Kidney (tissue), 14 donors: ENCODE data around the gene BHLHA15. TPM values are rescaled to one million over a fixed set of nuclear protein-coding genes. Genes with fewer than 3 reads are reported as not detected.

ENCODE experiments used
- DNase-seq, 5 donors: peaks; one replicate each; pipeline ENCODE4 v3.0.0-alpha.2; 2013 to 2020
- FAIRE-seq: peaks from 2 replicates; lab custom pipeline; 2012; peaks lifted over from hg19 to GRCh38; lab: Jason Lieb, UNC
- H3K27ac ChIP-seq, 2 donors: one replicate each; pipeline ENCODE4 v1.7.0; 2013; ENCODE audit warnings: low read depth in 2 of 2, low read length in 2 of 2, inconsistent platforms in 1 of 2
- H3K27me3 ChIP-seq: one replicate; pipeline ENCODE4 v1.7.1; 2013; ENCODE audit warnings: low read length, inconsistent platforms; ENCODE audit not compliant: control insufficient read depth, insufficient read depth
- H3K36me3 ChIP-seq, 3 donors: one replicate each; pipeline versions ENCODE4 v1.7.0 to v1.7.1; 2013; ENCODE audit warnings: low read length in 3 of 3, control low read depth in 1 of 3, inconsistent platforms in 1 of 3; ENCODE audit not compliant: insufficient read depth in 3 of 3, control insufficient read depth in 2 of 3
- H3K4me1 ChIP-seq, 3 donors: one replicate each; pipeline versions ENCODE4 v1.7.0 to v1.7.1; 2013; ENCODE audit warnings: low read length in 3 of 3, inconsistent platforms in 1 of 3, low read depth in 1 of 3; ENCODE audit not compliant: control insufficient read depth in 2 of 3, insufficient read depth in 2 of 3
- H3K4me3 ChIP-seq, 3 donors: one replicate each; pipeline versions ENCODE4 v1.7.0 to v1.8.1; 2013; ENCODE audit warnings: low read length in 3 of 3, control low read depth in 1 of 3, inconsistent platforms in 1 of 3
- H3K9ac ChIP-seq, 3 donors: one replicate each; pipeline versions ENCODE4 v1.7.0 to v1.7.1; 2013; ENCODE audit warnings: low read length in 3 of 3, control low read depth in 1 of 3, inconsistent platforms in 1 of 3
- H3K9me3 ChIP-seq, 3 donors: one replicate each; pipeline versions ENCODE4 v1.7.0 to v1.7.1; 2013; ENCODE audit warnings: low read length in 3 of 3, control low read depth in 1 of 3, inconsistent platforms in 1 of 3; ENCODE audit not compliant: control insufficient read depth in 2 of 3, insufficient read depth in 1 of 3
- CTCF ChIP-seq: IDR thresholded peaks from 3 replicates; pipeline ENCODE4 v1.5.1; 2012; ENCODE audit warnings: mild to moderate bottlenecking, moderate library complexity, borderline replicate concordance; ENCODE audit not compliant: insufficient read depth; ENCODE audit errors: extremely low read depth
- intact Hi-C: fragments of 100-400 bp; cut with DNase I; formaldehyde crosslinking; loops from one replicate; pipeline ENCODE4 v1.11.1; 2022
- polyA plus RNA-seq: library from polyadenylated mRNA; stranded (reverse); fragments of 350-450 nt; fragmentation: Illumina TruSeq; extraction: RNeasy Lipid Tissue Mini Kit (QIAGEN cat#74804); gene quantifications from one replicate; pipeline ENCODE4 v1.2.3, GENCODE V29; 2014; ENCODE audit warnings: low read depth, low replicate concordance; ENCODE audit not compliant: insufficient read depth
- total RNA-seq: library from RNA; stranded (reverse); fragmentation: NEBNext Ultra II Directional; extraction: Animal tissue kit (Norgen Biotek cat#: 25700); gene quantifications from one replicate; pipeline ENCODE4 v1.2.1, GENCODE V29; 2021
- donor health status: control.
- donor health status: control.
- donor health status: control.
- donor health status: control.
- donor health status: control.
- donor health status: DM: yes; HTN: yes; CAD: no.
- donor health status: Normal renal cell carcinoma (clear cell type).

BHLHA15 gene
- total and polyA plus RNA-seq, 2 donors from 2014 or later: 3.1 TPM; not detected in 1

DNA sequence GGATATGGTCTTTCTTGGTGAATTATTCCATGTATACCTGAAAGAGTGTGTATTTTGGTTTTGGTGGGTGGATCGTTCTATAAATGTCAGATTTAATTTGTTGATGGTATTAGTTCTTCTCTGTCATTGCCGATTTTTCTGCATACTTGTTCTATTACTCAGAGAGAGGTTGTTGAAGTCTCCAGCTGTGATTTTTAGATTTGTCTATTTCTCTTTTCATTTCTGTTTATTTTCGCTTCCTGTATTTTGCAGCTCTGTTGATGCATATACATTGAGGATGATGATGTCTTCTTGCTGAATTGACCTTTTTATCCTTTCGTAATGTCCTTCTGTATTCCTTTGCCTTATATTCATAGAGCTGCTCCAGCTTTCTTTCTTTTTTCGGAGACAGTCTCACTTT is 12.1 kb upstream of the BHLHA15 start:
- Histone ChIP-seq H3K36me3 (peaks cover 0 to 8% (median 2%) of the 10 kb centered on the region in 3 donors), H3K9me3 (no peaks in the 10 kb centered on the region), H3K9ac (no peak overlapping the region), H3K4me3 (no peak overlapping the region), H3K27ac (no peak overlapping the region), H3K27me3 (no peaks in the 10 kb centered on the region), H3K4me1 (peaks cover 0 to 7% (median 0%) of the 10 kb centered on the region in 3 donors)
- intact Hi-C loops: no loop called here
- FAIRE-seq (no peak), DNase-seq (no peak)
- no peak for TF ChIP-seq CTCF

GRCh38 chr7:98200364-98200763 is 10.9 kb upstream of the BHLHA15 start:
- Histone ChIP-seq H3K36me3 (peaks cover 0 to 9% (median 0%) of the 10 kb centered on the region in 3 donors), H3K4me1 (peaks cover 0 to 7% (median 0%) of the 10 kb centered on the region in 3 donors), H3K4me3 (no peak overlapping the region), H3K27me3 (no peaks in the 10 kb centered on the region), H3K27ac (no peak overlapping the region), H3K9ac (no peak overlapping the region), H3K9me3 (no peaks in the 10 kb centered on the region)
- DNase-seq (no peak), FAIRE-seq (no peak)
- intact Hi-C loops: no loop called here
- no peak for TF ChIP-seq CTCF

- no peaks in the 10 kb centered on the region for H3K27me3 ChIP-seq
- FAIRE-seq (no peak), DNase-seq (no peak)
- no peaks in the 10 kb centered on the region for H3K4me1 ChIP-seq
- H3K9ac ChIP-seq: no peak overlapping the region
- intact Hi-C loops: no loop called here
- no peaks in the 10 kb centered on the region for H3K9me3 ChIP-seq
- no peak overlapping the region for H3K27ac ChIP-seq
- TF ChIP-seq CTCF: no peak
- H3K4me3 ChIP-seq: no peak overlapping the region
- H3K36me3 ChIP-seq: peaks cover 0 to 15% (median 0%) of the 10 kb centered on the region in 3 donors
Observed at GRCh38 chr7:98202367-98203195, 8.7 kb upstream of the BHLHA15 start.
